Ectodermal cell (in vitro differentiated cells): ENCODE measurements around the gene CBR1.

Source experiments
- H3K27ac ChIP-seq: 2 replicates; pipeline ENCODE4 v1.7.0; 2013; ENCODE audit warnings: mild to moderate bottlenecking, low read depth, low read length; ENCODE audit not compliant: insufficient read depth, poor library complexity, severe bottlenecking
- H3K27me3 ChIP-seq: 2 replicates; pipeline ENCODE4 v1.7.0; 2013; ENCODE audit warnings: mild to moderate bottlenecking, low read length; ENCODE audit not compliant: insufficient read depth, control insufficient read depth, poor library complexity, severe bottlenecking
- H3K36me3 ChIP-seq: one replicate; pipeline ENCODE4 v1.7.0; 2013; ENCODE audit warnings: low read length; ENCODE audit not compliant: control insufficient read depth, insufficient read depth
- H3K4me1 ChIP-seq: one replicate; pipeline ENCODE4 v1.7.0; 2013; ENCODE audit warnings: low read length; ENCODE audit not compliant: control insufficient read depth, insufficient read depth
- H3K4me3 ChIP-seq: 2 replicates; pipeline ENCODE4 v1.7.0; 2013; ENCODE audit warnings: low read depth, low read length, control low read depth; ENCODE audit not compliant: insufficient read depth
- H3K9me3 ChIP-seq: 2 replicates; pipeline ENCODE4 v1.7.0; 2013; ENCODE audit warnings: mild to moderate bottlenecking, low read length, moderate library complexity; ENCODE audit not compliant: control insufficient read depth
- WGBS, 2 experiments: methylation state at CpG; one replicate each; pipeline ENCODE4 v1.1.7; 2013; ENCODE audit warnings: missing lambda C conversion rate in 2 of 2; 5-methylcytosine and 5-hydroxymethylcytosine counted together

Gene CBR1

DNA sequence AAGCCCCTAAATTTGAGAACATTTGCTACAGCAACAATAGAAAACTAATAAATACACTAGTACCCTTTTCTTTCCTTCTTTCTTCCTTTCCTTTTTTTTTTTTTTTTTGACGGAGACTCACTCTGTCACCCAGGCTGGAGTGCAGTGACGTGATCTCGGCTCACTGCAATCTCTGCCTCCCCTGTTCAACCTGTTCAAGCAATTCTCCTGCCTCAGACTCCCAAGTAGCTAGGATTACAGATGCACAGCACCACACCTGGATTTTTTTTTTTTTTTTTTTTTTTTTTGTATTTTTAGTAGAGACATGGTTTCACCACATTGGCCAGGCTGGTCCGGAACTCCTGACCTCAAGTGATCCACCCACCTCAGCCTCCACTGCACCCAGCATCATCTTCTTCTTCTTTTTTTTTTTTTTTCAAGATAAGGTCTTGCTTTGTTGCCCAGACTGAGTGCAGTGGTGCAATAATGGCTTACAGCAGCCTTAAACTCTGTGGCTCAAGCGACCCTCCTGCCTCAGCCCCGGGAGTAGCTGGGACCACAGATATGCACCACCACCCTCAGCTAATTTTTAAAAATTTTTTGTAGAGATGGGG lies 45.4 kb downstream of the CBR1 start:
- 88 to 89% methylated on average over 5 to 6 of the region's 6 CpGs for WGBS, 2 experiments
- Histone ChIP-seq H3K4me3 (no peak overlapping the region), H3K27me3 (no peaks in the 10 kb centered on the region), H3K9me3 (no peaks in the 10 kb centered on the region), H3K36me3 (no peaks in the 10 kb centered on the region), H3K4me1 (no peaks in the 10 kb centered on the region), H3K27ac (no peak overlapping the region)

DNA sequence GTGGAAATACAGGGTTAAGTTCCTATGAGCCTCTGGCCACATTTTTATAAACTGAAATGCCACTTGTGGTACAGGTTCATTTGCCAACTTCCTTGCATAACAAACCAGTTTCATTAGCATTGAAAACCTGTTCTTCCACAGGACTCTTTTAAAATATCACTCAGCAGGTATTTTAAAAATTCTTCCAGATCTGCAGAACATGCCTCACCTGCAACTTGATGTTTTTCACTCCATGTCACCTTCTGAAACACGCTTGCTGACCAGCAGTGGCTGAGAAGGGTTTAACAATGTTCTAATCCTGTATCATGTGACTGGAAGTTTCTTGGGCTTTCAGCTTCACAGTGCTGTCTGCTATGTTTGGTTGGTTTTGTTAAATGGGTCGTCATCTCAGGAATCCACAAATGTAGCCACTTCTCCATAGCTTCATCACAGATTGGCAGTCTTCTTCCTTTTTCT lies 47.5 kb downstream of the CBR1 start:
- Histone ChIP-seq H3K36me3 (no peaks in the 10 kb centered on the region), H3K9me3 (no peaks in the 10 kb centered on the region), H3K4me1 (no peaks in the 10 kb centered on the region), H3K27ac (no peak overlapping the region), H3K4me3 (no peak overlapping the region), H3K27me3 (no peaks in the 10 kb centered on the region)
- 90% methylated on average over 2 of the region's 2 CpGs for WGBS, 2 experiments

DNA sequence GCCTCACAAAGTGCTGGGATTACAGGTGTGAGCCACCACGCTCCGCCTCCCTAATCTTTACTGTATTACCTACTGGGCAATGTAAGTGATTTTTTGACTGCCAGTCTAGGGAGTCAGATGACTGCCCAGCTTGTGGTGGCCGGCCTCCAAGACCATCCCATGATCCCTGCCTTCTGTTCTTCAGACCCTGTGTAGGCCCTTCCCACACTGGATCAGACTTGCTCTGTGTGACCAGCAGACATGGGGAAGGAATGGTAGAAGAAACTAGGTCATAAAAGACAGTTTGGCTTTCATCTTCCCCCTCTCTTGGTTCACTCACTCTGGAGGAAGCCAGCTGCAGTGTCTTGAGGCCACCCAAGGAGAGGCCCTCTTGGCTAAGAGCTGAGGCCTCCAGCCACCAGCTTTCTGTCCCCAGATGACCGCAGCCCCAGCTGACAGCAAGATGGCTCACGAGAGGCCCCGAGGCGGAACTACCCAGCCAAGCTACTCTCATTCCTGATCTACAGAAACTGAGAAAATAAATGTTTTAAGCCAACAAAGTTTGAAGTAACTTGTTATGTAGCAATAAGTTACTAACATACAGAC lies 50.6 kb downstream of the CBR1 start:
- no peak overlapping the region for H3K27ac ChIP-seq
- WGBS, 2 experiments: 93 to 95% methylated on average over 7 of the region's 7 CpGs
- H3K4me3 ChIP-seq: no peak overlapping the region
- no peaks in the 10 kb centered on the region for H3K4me1 ChIP-seq
- no peaks in the 10 kb centered on the region for H3K27me3 ChIP-seq
- no peaks in the 10 kb centered on the region for H3K36me3 ChIP-seq
- H3K9me3 ChIP-seq: no peaks in the 10 kb centered on the region
